Omental fat pad (tissue), 4 donors: ENCODE results near the gene OBSCN. TPM values are rescaled to one million over a fixed set of nuclear protein-coding genes. Genes with fewer than 3 reads are reported as not detected.

Source experiments
- ATAC-seq: fragments of 150-250 bp; one replicate; pipeline ENCODE4 v1.9.1; 2016; ENCODE audit warnings: mild to moderate bottlenecking, moderate library complexity; ENCODE audit not compliant: low FRiP score
- DNase-seq: peaks from one replicate; pipeline ENCODE4 v3.0.0-alpha.2; 2019; ENCODE audit warnings: low spot score
- CTCF ChIP-seq, 3 donors: fragments of 450-650 bp; IDR thresholded peaks; one replicate each; pipeline ENCODE4 v1.5.1; 2016 to 2017; ENCODE audit warnings: antibody characterized with exemption in 3 of 3, mild to moderate bottlenecking in 3 of 3, moderate library complexity in 2 of 3
- total RNA-seq, 4 donors: library from RNA; depleted of rRNA; stranded (reverse); fragments of >200 nt; gene quantifications; one replicate each; pipeline ENCODE4 v1.1.0, GENCODE V29; 2016

The OBSCN gene
- total RNA-seq, 4 donors from 2014 or later: 5.4 to 26.0 (median 9.7) TPM

GRCh38 chr1:228329887-228330286, 122.0 kb downstream of the OBSCN start:
- DNase-seq (no peak), ATAC-seq (no peak)
- TF ChIP-seq CTCF (IDR thresholded peaks at IDR 0.05): no peak

- TF ChIP-seq CTCF (IDR thresholded peaks at IDR 0.05): no peak
- ATAC-seq: no peak
- DNase-seq: no peak
Observed at GRCh38 chr1:228332797-228333738, 125.2 kb downstream of the OBSCN start.

GRCh38 chr1:228333739-228334115, 125.9 kb downstream of the OBSCN start:
- ATAC-seq (no peak), DNase-seq (no peak)
- TF ChIP-seq CTCF (IDR thresholded peaks at IDR 0.05): no peak

GRCh38 chr1:228334226-228334935, 126.5 kb downstream of the OBSCN start:
- DNase-seq (no peak), ATAC-seq (no peak)
- no peak for TF ChIP-seq CTCF (IDR thresholded peaks at IDR 0.05)

GRCh38 chr1:228334954-228335353, 127.1 kb downstream of the OBSCN start:
- ATAC-seq (no peak), DNase-seq (no peak)
- no peak for TF ChIP-seq CTCF (IDR thresholded peaks at IDR 0.05)

GRCh38 chr1:228335406-228336307, 127.8 kb downstream of the OBSCN start:
- DNase-seq (no peak), ATAC-seq (no peak)
- no peak for TF ChIP-seq CTCF (IDR thresholded peaks at IDR 0.05)
